ENCODE measurements around the gene SNCAIP. TPM values are rescaled to one million over a fixed set of nuclear protein-coding genes. Genes with fewer than 3 reads are reported as not detected.

SNCAIP gene
- total and polyA plus RNA-seq, 9 of the 15 experiments (the other 6 are each of a cell fraction or from before 2014, with no cell fraction given) = 0.04 TPM; not detected in 8

GRCh38 chr5:122300374-122300773 is 11.7 kb upstream of the SNCAIP start:
- no peak overlapping the region for H3K4me3 ChIP-seq
- no peak overlapping the region for H2AFZ ChIP-seq (ENCODE audit: low read depth, low read length)
- no peaks in the 10 kb centered on the region for H3K9me3 ChIP-seq (replicated peaks; ENCODE audit: control insufficient read depth, insufficient read depth, low read depth, low read length)
- CTCF ChIA-PET (ENCODE audit: low intra/inter-chr PET ratio) = no interaction called here
- H3K9me1 ChIP-seq (ENCODE audit: control insufficient read depth, insufficient read depth, low read length) = no peaks in the 10 kb centered on the region
- TF ChIP-seq, protein P1, sequence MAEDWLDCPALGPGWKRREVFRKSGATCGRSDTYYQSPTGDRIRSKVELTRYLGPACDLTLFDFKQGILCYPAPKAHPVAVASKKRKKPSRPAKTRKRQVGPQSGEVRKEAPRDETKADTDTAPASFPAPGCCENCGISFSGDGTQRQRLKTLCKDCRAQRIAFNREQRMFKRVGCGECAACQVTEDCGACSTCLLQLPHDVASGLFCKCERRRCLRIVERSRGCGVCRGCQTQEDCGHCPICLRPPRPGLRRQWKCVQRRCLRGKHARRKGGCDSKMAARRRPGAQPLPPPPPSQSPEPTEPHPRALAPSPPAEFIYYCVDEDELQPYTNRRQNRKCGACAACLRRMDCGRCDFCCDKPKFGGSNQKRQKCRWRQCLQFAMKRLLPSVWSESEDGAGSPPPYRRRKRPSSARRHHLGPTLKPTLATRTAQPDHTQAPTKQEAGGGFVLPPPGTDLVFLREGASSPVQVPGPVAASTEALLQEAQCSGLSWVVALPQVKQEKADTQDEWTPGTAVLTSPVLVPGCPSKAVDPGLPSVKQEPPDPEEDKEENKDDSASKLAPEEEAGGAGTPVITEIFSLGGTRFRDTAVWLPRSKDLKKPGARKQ (CRISPR knock-in tag; IDR thresholded peaks at IDR 0.05) = no peak
- no peak for TF ChIP-seq ZNF696 (CRISPR knock-in tag; conservative IDR thresholded peaks at IDR 0.05)
- TF ChIP-seq RAD51 (IDR thresholded peaks at IDR 0.05; ENCODE audit: borderline replicate concordance, low read depth) = peak; percentile 16; the same call in 1 of the 2 replicates
- TF ChIP-seq HNRNPLL (IDR thresholded peaks at IDR 0.05; ENCODE audit: low read depth, low read length, poor library complexity, severe bottlenecking) = no peak
- no peak for TF ChIP-seq MLLT1 (IDR thresholded peaks at IDR 0.05)
- peak; percentile 47 for TF ChIP-seq USF2 (CRISPR knock-in tag; IDR thresholded peaks at IDR 0.05)
- TF ChIP-seq THRA (IDR thresholded peaks at IDR 0.05) = no peak
- no peaks in the 10 kb centered on the region for H3K36me3 ChIP-seq (ENCODE audit: control insufficient read depth, insufficient read depth, low read length)
- H4K20me1 ChIP-seq (replicated peaks; ENCODE audit: control insufficient read depth, insufficient read depth, low read length) = no peaks in the 10 kb centered on the region
- no TSS peak for BruUV-seq (replicated peaks)
- intact Hi-C loops (cut with micrococcal nuclease) = no loop called here
- no peak overlapping the region for H3K27ac ChIP-seq (ENCODE audit: extremely low read depth, low read depth, low read length)
- no peak overlapping the region for H3K4me2 ChIP-seq (ENCODE audit: insufficient read depth, low read length)
- peak; percentile 49; the same call in 1 of the 3 replicates for ATAC-seq
- H3K9ac ChIP-seq (ENCODE audit: insufficient read depth in 1 of 2, low read depth in 2 of 2, low read length in 2 of 2) = no peak overlapping the region
- H3K79me2 ChIP-seq (ENCODE audit: control insufficient read depth, insufficient read depth, low read length) = no peaks in the 10 kb centered on the region
- no peak for FAIRE-seq
- POLR2A ChIA-PET = no interaction called here
- DNase-seq (ENCODE audit: extremely low read depth in 1 of 4, low spot score in 3 of 4) = no peak
- H3K4me1 ChIP-seq (replicated peaks in 1 of 2; ENCODE audit: control insufficient read depth in 2 of 2, insufficient read depth in 2 of 2, low read length in 2 of 2) = no peaks in the 10 kb centered on the region
- no peaks in the 10 kb centered on the region for H3K27me3 ChIP-seq (ENCODE audit: control insufficient read depth in 2 of 2, insufficient read depth in 2 of 2, low read length in 2 of 2)
- in situ Hi-C loops (cut with MboI) = no loop called here
- 0% methylated on average over 1 of the region's 1 CpG for WGBS (ENCODE audit: insufficient coverage, low coverage, missing lambda C conversion rate)
